Renal cortex interstitium (tissue), 11 donors: ENCODE measurements around the gene SH3GL2. TPM values are rescaled to one million over a fixed set of nuclear protein-coding genes. Genes with fewer than 3 reads are reported as not detected.

Experiments
- DNase-seq, 11 donors: peaks; one replicate each; pipeline ENCODE4 v3.0.0-alpha.2; 2013; ENCODE audit warnings: low read depth in 9 of 11, low spot score in 4 of 11; ENCODE audit errors: extremely low read depth in 1 of 11
- polyA plus RNA-seq, 3 donors: library from polyadenylated mRNA; unstranded; fragments of 120-200 nt; gene quantifications; one replicate each; pipeline ENCODE4 v1.2.1, GENCODE V29; 2013; ENCODE audit not compliant: insufficient read length in 3 of 3

The SH3GL2 gene
- polyA plus RNA-seq, 3 donors = 3.8 to 5.9 (median 4.2) TPM

DNA sequence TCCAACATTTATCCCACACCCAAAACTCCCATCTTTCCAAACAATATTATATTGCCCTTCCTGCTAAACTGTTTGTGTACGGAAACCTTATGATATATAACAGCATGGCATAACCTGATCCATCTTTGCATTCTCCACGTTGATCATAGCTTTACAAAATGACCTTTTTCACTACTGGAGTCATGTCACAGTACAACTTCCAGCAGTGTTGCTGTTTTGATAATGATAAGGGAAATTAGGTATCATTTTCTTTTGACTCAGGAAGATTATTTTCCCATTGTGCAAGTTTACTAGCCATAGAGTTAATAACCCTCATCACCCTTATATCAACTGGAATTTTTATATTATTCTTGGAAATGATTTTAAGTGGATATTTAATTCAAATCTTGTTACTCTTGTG is 57.5 kb downstream of the SH3GL2 start:
- no peak for DNase-seq

DNA sequence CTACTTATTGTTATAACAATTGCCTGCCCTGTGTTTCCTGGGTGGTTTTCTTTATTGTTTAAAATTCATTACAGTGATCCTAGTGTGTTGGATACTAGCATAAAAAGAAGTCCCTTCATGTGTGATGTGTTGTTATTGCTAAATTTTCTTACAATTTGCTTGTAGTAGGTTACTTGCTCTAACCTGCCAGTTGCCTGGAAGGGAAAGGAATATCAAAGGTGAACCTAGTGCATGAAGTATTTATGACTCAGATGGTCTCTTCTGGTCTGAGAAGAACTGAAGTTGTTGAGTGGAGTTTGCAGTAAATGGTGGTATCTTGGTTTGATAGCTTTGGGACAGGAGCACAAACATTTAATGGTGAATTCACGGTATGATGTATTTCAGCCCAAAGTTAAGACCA is 58.0 kb downstream of the SH3GL2 start:
- no peak for DNase-seq

GRCh38 chr9:17637229-17637628 is 58.4 kb downstream of the SH3GL2 start:
- no peak for DNase-seq

DNA sequence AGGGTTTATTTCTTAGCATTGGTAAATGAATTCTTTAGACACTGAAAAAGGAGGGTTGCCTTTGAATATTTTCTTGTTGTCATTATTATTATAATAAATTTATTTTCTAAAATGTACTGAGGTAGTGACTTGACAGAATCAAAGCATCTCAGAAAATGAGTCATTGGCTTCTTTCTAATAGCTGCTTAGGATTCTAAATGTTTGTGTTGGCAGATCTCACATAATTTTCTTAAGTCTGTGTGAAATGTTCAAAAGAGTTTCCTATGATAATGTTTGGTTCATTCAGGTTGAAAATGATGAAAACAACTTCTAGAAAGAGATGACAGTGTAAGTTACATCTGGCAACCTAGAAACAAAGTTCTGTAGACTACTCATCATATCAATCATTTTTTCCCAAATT is 69.7 kb downstream of the SH3GL2 start:
- DNase-seq = no peak

- DNase-seq = no peak
Observed at GRCh38 chr9:17651725-17652124, 72.9 kb downstream of the SH3GL2 start.

DNA sequence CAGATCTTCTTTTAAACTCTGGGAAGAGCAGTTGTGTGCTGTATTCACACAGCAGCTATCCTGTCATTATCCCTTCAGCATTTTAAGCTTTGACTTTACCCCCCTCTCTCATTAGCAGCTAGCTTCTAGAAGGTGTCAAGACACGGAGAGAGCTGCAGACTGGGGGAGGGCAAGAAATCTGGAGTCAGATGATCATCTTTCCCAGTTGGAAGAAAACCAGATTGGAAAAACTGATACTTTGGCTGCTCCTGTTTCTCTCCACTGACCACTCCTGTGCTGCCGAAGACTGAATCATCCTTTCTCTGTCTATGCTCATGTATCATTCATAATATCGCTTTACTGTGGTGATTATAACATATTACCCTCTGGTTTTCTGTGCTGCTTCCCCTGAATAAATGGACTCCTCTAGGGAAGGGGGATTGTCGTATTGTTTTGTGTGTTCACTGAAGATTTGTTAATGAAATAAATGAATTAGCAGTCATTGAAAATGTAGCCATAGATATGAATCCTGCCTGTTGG is 75.1 kb downstream of the SH3GL2 start:
- no peak for DNase-seq

- DNase-seq = no peak
Observed at GRCh38 chr9:17656889-17657288, 78.0 kb downstream of the SH3GL2 start.

DNA sequence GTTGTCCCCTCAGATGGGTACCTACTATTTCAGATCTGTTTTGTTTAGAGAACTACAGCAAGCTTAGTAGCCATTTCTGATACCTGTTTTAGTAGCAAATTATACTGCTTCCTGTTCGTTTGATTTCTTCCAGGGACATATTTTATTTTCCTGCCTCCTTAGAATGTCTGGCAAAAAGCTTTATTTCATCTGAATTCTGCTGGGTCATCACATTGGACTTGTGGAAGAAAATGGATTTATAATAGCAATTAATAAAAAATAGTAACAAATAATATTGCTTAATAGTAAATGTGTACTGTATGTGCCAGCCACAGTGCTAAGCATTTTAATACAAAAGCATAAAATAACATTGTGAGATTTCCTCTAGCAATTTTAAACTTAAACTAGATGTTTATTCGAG is 79.4 kb downstream of the SH3GL2 start:
- DNase-seq = no peak

- no peak for DNase-seq
Observed at GRCh38 chr9:17660158-17660557, 81.3 kb downstream of the SH3GL2 start.

DNA sequence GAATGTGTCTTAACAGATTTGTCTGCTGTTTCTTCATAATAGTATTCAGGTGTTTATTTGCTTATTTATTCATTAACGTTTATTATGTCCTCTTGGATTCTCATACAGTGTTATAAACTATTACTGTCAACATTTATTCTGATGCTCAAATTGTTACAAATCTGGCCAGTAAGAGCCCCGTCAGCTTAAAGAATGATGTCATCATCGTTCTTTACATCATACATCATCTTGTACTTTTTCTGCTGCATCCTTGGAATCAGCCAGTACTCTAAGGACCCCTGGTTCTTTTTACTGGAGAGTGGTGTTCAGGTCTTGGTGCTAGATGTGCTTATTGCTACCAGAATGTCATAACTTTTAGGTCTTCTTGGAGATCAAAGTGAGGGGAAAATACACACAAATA is 86.6 kb downstream of the SH3GL2 start:
- no peak for DNase-seq

DNA sequence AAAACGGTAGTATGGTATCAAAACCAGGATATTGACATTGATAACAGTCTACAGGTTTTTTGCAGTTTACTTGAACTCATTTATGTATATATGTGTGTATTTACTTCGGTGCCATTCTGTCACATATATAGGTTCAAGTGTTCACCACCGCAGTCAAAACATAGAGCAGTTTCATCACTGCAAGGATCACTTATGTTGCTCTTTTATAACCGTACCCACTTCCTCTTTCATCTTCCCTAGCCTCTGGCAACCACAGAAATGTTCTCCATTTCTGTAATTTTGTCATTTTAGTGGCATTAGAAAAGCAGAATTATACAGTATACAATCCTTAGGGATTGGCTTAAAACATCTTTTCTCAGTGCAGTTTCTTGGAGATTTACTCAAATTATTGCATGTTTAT is 90.3 kb downstream of the SH3GL2 start:
- no peak for DNase-seq

- no peak for DNase-seq
Observed at GRCh38 chr9:17682684-17683083, 103.8 kb downstream of the SH3GL2 start.

DNA sequence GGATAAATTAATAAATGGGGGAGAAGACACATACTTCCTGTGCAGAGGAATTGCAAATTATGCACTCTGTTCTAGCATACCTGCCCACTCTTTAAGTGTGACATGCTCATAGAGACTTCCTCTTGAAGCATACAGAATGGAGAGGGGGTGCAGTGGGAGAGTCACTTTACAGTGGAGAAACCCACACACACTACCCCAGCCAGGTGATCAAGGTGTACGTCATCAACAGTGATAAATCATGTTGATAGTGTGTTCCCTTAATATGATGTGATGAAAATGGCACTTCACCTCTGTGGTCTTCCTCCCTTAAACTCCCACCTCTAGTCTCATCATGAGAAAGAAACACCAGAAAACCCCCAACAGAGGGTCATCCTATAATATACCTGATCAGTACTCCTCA is 110.0 kb downstream of the SH3GL2 start:
- DNase-seq = no peak

- DNase-seq = no peak
Observed at GRCh38 chr9:17694336-17694735, 115.5 kb downstream of the SH3GL2 start.

GRCh38 chr9:17695482-17695881 is 116.6 kb downstream of the SH3GL2 start:
- no peak for DNase-seq

GRCh38 chr9:17699615-17700330 is 120.9 kb downstream of the SH3GL2 start:
- DNase-seq = no peak

GRCh38 chr9:17706347-17706746 is 127.5 kb downstream of the SH3GL2 start:
- no peak for DNase-seq

DNA sequence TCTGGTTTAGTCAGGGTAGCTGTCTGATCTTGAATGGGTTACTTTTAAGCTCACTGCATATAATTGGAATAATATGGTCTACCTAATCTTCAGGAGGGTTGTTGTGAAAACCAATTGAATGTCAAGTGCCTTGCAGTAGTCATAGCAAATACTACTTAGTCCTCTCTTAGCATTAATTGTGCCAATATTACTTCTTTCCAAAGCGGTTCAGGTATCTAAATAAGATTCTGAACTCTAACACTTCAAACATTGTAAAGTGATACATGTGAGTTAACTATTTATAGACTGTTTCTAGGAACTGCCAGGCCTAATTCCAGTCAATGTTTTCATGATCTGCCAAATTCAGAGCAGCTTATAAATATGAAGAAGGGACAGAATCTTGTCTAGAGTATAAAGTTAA is 140.2 kb downstream of the SH3GL2 start:
- DNase-seq = no peak

GRCh38 chr9:17721954-17722353 is 143.1 kb downstream of the SH3GL2 start:
- no peak for DNase-seq

- no peak for DNase-seq
Observed at GRCh38 chr9:17723656-17724055, 144.8 kb downstream of the SH3GL2 start.

GRCh38 chr9:17725399-17726010 is 146.6 kb downstream of the SH3GL2 start:
- no peak for DNase-seq
